Activated T-cell treated with anti-CD3 and anti-CD28 coated beads for 24 hours (primary cell): Measurements from ENCODE around the gene CYP4F22.
"Not testable (repeated sequence)": the region's sequence is repeated elsewhere in the genome, so short reads cannot be mapped to it uniquely, and the experiment has no call there.

Source experiments
- DNase-seq: peaks from one replicate; pipeline ENCODE4 v3.0.0-alpha.2; 2020; ENCODE audit warnings: low read depth

The CYP4F22 gene

GRCh38 chr19:15570420-15570819 lies 62.1 kb downstream of the CYP4F22 start:
- no peak for DNase-seq

GRCh38 chr19:15575406-15575805 lies 67.1 kb downstream of the CYP4F22 start:
- DNase-seq: no peak

- no peak for DNase-seq
Observed at GRCh38 chr19:15576526-15577156, 68.3 kb downstream of the CYP4F22 start.

GRCh38 chr19:15577184-15577771 lies 69.0 kb downstream of the CYP4F22 start:
- no peak for DNase-seq

GRCh38 chr19:15583346-15583745 lies 75.0 kb downstream of the CYP4F22 start:
- no peak for DNase-seq

GRCh38 chr19:15584095-15584494 lies 75.8 kb downstream of the CYP4F22 start:
- no peak for DNase-seq

- DNase-seq: peak; percentile 81
Observed at GRCh38 chr19:15584541-15585115, 76.3 kb downstream of the CYP4F22 start.

GRCh38 chr19:15587663-15588062 lies 79.3 kb downstream of the CYP4F22 start:
- DNase-seq: no peak

GRCh38 chr19:15588265-15588664 lies 79.9 kb downstream of the CYP4F22 start:
- no peak for DNase-seq

- no peak for DNase-seq
Observed at GRCh38 chr19:15589760-15590451, 81.6 kb downstream of the CYP4F22 start.

- DNase-seq: no peak
Observed at GRCh38 chr19:15591796-15592195, 83.5 kb downstream of the CYP4F22 start.

GRCh38 chr19:15592506-15592905 lies 84.2 kb downstream of the CYP4F22 start:
- DNase-seq: not testable (repeated sequence)

- not testable (repeated sequence) for DNase-seq
Observed at GRCh38 chr19:15593766-15594165, 85.4 kb downstream of the CYP4F22 start.

GRCh38 chr19:15595069-15595468 lies 86.7 kb downstream of the CYP4F22 start:
- DNase-seq: no peak
